Mesodermal cell (in vitro differentiated cells): ENCODE measurements around the gene BLOC1S4. TPM values are rescaled to one million over a fixed set of nuclear protein-coding genes. Genes with fewer than 3 reads are reported as not detected.
"Not testable (repeated sequence)": the region's sequence is repeated elsewhere in the genome, so short reads cannot be mapped to it uniquely, and the experiment has no call there.

Experiments
- H3K27ac ChIP-seq: 2 replicates; pipeline ENCODE4 v1.7.0; 2013; ENCODE audit warnings: mild to moderate bottlenecking, low read depth, low read length, moderate library complexity; ENCODE audit not compliant: severe bottlenecking
- H3K36me3 ChIP-seq: 2 replicates; pipeline ENCODE4 v1.7.1; 2013; ENCODE audit warnings: mild to moderate bottlenecking, low read length, moderate library complexity; ENCODE audit not compliant: control insufficient read depth, insufficient read depth
- H3K4me1 ChIP-seq: one replicate; pipeline ENCODE4 v1.7.1; 2013; ENCODE audit warnings: mild to moderate bottlenecking, low read length; ENCODE audit not compliant: insufficient read depth, control insufficient read depth, poor library complexity, severe bottlenecking
- H3K4me3 ChIP-seq: 2 replicates; pipeline ENCODE4 v1.7.0; 2013; ENCODE audit warnings: low read length, control low read depth, mild to moderate bottlenecking; ENCODE audit not compliant: insufficient read depth, poor library complexity, severe bottlenecking; ENCODE audit errors: extremely low read depth
- H3K9me3 ChIP-seq: 2 replicates; pipeline ENCODE4 v1.7.1; 2013; ENCODE audit warnings: mild to moderate bottlenecking, low read length, moderate library complexity; ENCODE audit not compliant: control insufficient read depth
- WGBS, 2 experiments: methylation state at CpG; one replicate each; pipeline ENCODE4 v1.1.5; 2013; ENCODE audit warnings: missing lambda C conversion rate in 2 of 2; ENCODE audit not compliant: insufficient coverage in 2 of 2; 5-methylcytosine and 5-hydroxymethylcytosine counted together
- polyA plus RNA-seq, 2 experiments: library from polyadenylated mRNA; stranded (reverse); fragments of 50-300 nt; gene quantifications; one replicate each; pipeline ENCODE4 v1.2.3, GENCODE V29; 2013

Gene BLOC1S4
- polyA plus RNA-seq (2013, experiment 1 of 2): 22.5 TPM
- 20.0 TPM for polyA plus RNA-seq (2013, experiment 2 of 2)

DNA sequence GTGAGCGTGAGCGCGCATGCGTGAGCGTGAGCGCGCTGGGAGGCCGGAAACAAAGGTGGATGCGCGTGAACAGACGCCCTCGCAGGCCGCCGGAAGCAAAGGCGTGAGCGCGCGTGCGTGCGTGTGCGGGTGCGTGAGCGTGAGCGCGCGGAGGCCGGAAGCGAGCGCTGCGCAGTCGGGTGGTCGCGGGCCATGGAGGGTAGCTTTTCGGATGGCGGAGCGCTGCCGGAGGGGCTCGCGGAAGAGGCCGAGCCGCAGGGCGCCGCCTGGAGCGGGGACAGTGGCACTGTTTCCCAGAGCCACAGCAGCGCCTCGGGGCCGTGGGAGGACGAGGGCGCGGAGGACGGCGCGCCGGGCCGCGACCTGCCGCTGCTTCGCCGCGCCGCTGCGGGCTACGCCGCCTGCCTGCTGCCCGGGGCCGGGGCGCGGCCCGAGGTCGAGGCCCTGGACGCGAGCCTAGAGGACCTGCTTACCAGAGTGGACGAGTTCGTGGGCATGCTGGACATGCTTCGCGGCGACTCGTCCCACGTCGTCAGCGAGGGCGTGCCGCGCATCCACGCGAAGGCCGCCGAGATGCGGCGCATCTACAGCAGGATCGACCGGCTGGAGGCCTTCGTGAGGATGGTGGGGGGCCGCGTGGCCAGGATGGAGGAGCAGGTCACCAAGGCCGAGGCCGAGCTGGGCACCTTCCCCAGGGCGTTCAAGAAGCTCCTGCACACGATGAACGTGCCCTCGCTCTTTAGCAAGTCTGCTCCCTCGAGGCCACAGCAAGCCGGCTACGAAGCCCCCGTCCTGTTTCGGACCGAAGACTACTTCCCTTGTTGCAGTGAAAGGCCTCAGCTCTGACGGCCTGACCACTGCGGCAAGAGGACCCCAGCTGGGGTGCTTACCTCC is at the start of gene BLOC1S4:
Gene BLOC1S4 (plus strand): TSS at position 157 of the 894 bp plus-strand sequence. CDS start 36 bp downstream, at position 193.
- Histone ChIP-seq H3K4me1 (peaks cover 4% of the 10 kb centered on the region), H3K36me3 (no peaks in the 10 kb centered on the region), H3K27ac (peak within 1 kb of the TSS; percentile 52), H3K9me3 (no peaks in the 10 kb centered on the region), H3K4me3 (peak within 1 kb of the TSS; percentile 73)
- 0 to 1% methylated on average over 91 to 92 of the region's 109 CpGs for WGBS, 2 experiments

DNA sequence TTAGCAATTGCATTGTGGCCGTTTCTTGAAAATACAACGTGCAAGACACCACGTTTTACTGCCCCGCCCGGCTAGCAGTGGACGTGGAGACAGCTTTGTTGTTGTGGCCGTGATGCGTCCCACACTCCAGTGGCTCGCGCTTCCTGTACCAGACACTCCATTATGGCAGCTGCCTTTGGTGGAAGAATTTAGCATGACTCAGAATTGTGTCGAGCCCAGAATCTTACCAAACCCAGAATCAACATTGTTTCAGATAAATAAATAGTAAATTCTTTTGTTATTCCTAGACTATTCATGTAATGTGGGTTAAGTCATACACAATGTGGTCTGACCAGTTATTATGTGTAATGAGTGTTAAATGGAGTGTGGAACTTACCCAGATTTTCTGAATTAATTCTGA is 47.6 kb upstream of the BLOC1S4 start:
- H3K27ac ChIP-seq: no peak overlapping the region
- H3K4me1 ChIP-seq: no peaks in the 10 kb centered on the region
- 93% methylated on average over 6 to 10 of the region's 11 CpGs for WGBS, 2 experiments
- H3K36me3 ChIP-seq: no peaks in the 10 kb centered on the region
- no peaks in the 10 kb centered on the region for H3K9me3 ChIP-seq
- no peak overlapping the region for H3K4me3 ChIP-seq

- Histone ChIP-seq H3K36me3 (peaks cover 14% of the 10 kb centered on the region), H3K27ac (no peak overlapping the region), H3K4me3 (no peak overlapping the region), H3K4me1 (peaks cover 4% of the 10 kb centered on the region), H3K9me3 (no peaks in the 10 kb centered on the region)
- 100% methylated on average over 1 of the region's 1 CpG for WGBS, 2 experiments
Observed at GRCh38 chr4:6671648-6672047, 44.3 kb upstream of the BLOC1S4 start.

GRCh38 chr4:6672131-6672530 is 43.8 kb upstream of the BLOC1S4 start:
- H3K9me3 ChIP-seq: no peaks in the 10 kb centered on the region
- WGBS, 2 experiments: 91 to 93% methylated on average over 8 to 13 of the region's 19 CpGs
- H3K27ac ChIP-seq: no peak overlapping the region
- H3K4me1 ChIP-seq: peaks cover 4% of the 10 kb centered on the region
- H3K36me3 ChIP-seq: peaks cover 16% of the 10 kb centered on the region
- H3K4me3 ChIP-seq: no peak overlapping the region

GRCh38 chr4:6672541-6673190 is 43.3 kb upstream of the BLOC1S4 start:
- peaks cover 21% of the 10 kb centered on the region for H3K36me3 ChIP-seq
- H3K9me3 ChIP-seq, H3K4me1 ChIP-seq, H3K4me3 ChIP-seq, H3K27ac ChIP-seq: not testable (repeated sequence)
- 96 to 99% methylated on average over 12 to 27 of the region's 34 CpGs for WGBS, 2 experiments

DNA sequence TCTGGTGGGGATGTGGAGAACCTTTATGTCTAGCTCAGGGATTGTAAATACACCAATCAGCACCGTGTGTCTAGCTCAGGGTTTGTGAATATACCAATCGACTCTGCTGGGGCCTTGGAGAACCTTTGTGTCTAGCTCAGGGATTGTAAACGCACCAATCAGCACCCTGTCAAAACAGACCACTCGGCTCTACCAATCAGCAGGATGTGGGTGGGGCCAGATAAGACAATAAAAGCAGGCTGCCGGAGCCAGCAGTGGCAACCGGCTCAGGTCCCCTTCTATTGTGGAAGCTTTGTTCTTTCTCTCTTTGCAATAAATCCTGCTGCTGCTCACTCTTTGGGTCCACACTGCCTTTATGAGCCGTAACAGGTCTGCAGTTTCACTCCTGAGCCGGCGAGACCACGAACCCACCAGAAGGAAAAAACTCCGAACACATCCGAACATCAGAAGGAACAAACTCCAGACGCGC is 42.7 kb upstream of the BLOC1S4 start:
- not testable (repeated sequence) for H3K4me1 ChIP-seq, H3K9me3 ChIP-seq
- WGBS, 2 experiments: 85 to 97% methylated on average over 4 to 6 of the region's 14 CpGs
- Histone ChIP-seq H3K27ac (peak overlapping the region; percentile 29), H3K4me3 (peak overlapping the region; percentile 76), H3K36me3 (peaks cover 24% of the 10 kb centered on the region)

- 6% methylated on average over 73 to 79 of the region's 89 CpGs for WGBS, 2 experiments
- Histone ChIP-seq H3K36me3 (peaks cover 31% of the 10 kb centered on the region), H3K4me3 (peak overlapping the region; percentile 76), H3K4me1 (peaks cover 4% of the 10 kb centered on the region), H3K27ac (peak overlapping the region; percentile 29), H3K9me3 (no peaks in the 10 kb centered on the region)
Observed at GRCh38 chr4:6673660-6674499, 42.1 kb upstream of the BLOC1S4 start.

- H3K27ac ChIP-seq: no peak overlapping the region
- H3K9me3 ChIP-seq: no peaks in the 10 kb centered on the region
- peaks cover 4% of the 10 kb centered on the region for H3K4me1 ChIP-seq
- 8 to 10% methylated on average over 37 to 39 of the region's 40 CpGs for WGBS, 2 experiments
- peak overlapping the region; percentile 76 for H3K4me3 ChIP-seq
- H3K36me3 ChIP-seq: peaks cover 31% of the 10 kb centered on the region
Observed at GRCh38 chr4:6674500-6675149, 41.3 kb upstream of the BLOC1S4 start.

- Histone ChIP-seq H3K36me3 (peaks cover 31% of the 10 kb centered on the region), H3K27ac (no peak overlapping the region), H3K4me3 (no peak overlapping the region), H3K9me3 (no peaks in the 10 kb centered on the region), H3K4me1 (peaks cover 4% of the 10 kb centered on the region)
- 95 to 97% methylated on average over 15 to 18 of the region's 21 CpGs for WGBS, 2 experiments
Observed at GRCh38 chr4:6676722-6677558, 39.0 kb upstream of the BLOC1S4 start.
